T-cell (primary cell): Measurements from ENCODE around the gene EXOC6. TPM values are rescaled to one million over a fixed set of nuclear protein-coding genes. Genes with fewer than 3 reads are reported as not detected.

Source experiments
- ATAC-seq, 4 experiments: fragments of 200-7000 bp in 3 of 4; fragments of 150-1000 bp in 1 of 4; cut with Tn5 transposase; replicated peaks in 1 of 4; 1 replicate in 3 of 4; 2 replicates in 1 of 4; pipeline ENCODE4 v1.10.0; 2021; ENCODE audit warnings: moderate library complexity in 3 of 4, mild to moderate bottlenecking in 2 of 4, moderate number of reproducible peaks in 1 of 4
- CTCF ChIA-PET, 2 donors: fragments of 300-600 bp; sonication (Branson Sonifier 250); formaldehyde crosslinking; loops; one replicate each; lab custom pipeline; 2022; ENCODE audit warnings: antibody characterized with exemption in 2 of 2; lab: Charles Lee
- POLR2A ChIA-PET, 2 donors: fragments of 300-600 bp; sonication (Branson Sonifier 250); formaldehyde crosslinking; loops; one replicate each; lab custom pipeline; 2022; ENCODE audit warnings: antibody characterized with exemption in 2 of 2; lab: Charles Lee
- DNase-seq, 35 experiments: peaks; one replicate each; pipeline versions ENCODE4 v3.0.0 to v3.0.0-alpha.2; 2013 to 2023
- H3K27ac ChIP-seq: one replicate; pipeline ENCODE4 v1.5.1; 2013; ENCODE audit warnings: low read length
- H3K27me3 ChIP-seq, 2 experiments: replicated peaks in 1 of 2; 1 replicate in 1 of 2; 2 replicates in 1 of 2; pipeline versions ENCODE4 v1.6.1 to v1.7.0; 2013; ENCODE audit warnings: low read length in 1 of 2, mixed read lengths in 1 of 2; ENCODE audit not compliant: control insufficient read depth in 2 of 2, insufficient read depth in 2 of 2; ENCODE audit errors: extremely low read depth in 1 of 2
- H3K36me3 ChIP-seq, 2 donors: 1 replicate in 1 of 2; 2 replicates in 1 of 2; pipeline versions ENCODE4 v1.6.1 to v1.7.0; 2013; ENCODE audit warnings: low read length in 1 of 2; ENCODE audit not compliant: control insufficient read depth in 2 of 2, insufficient read depth in 1 of 2; ENCODE audit errors: extremely low read depth in 1 of 2
- H3K4me1 ChIP-seq, 2 experiments: 1 replicate in 1 of 2; 2 replicates in 1 of 2; pipeline versions ENCODE4 v1.6.1 to v1.7.0; 2013; ENCODE audit warnings: low read length in 2 of 2, mixed read lengths in 1 of 2; ENCODE audit not compliant: insufficient read depth in 2 of 2, control insufficient read depth in 1 of 2; ENCODE audit errors: extremely low read depth in 1 of 2
- H3K4me3 ChIP-seq, 2 donors: 1 replicate in 1 of 2; 2 replicates in 1 of 2; pipeline versions ENCODE4 v1.5.1 to v1.7.0; 2013; ENCODE audit warnings: mild to moderate bottlenecking in 2 of 2, low read length in 1 of 2, moderate library complexity in 1 of 2; ENCODE audit not compliant: control insufficient read depth in 1 of 2; ENCODE audit errors: extremely low read depth in 1 of 2
- H3K9me3 ChIP-seq: 2 replicates; pipeline ENCODE4 v1.7.0; 2013
- H3K27ac Mint-ChIP-seq, 2 donors: one replicate each; pipeline ENCODE4 v1.8.0; 2020 to 2021; ENCODE audit warnings: mild to moderate bottlenecking in 2 of 2, mixed read lengths in 2 of 2
- H3K27me3 Mint-ChIP-seq, 2 donors: one replicate each; pipeline ENCODE4 v1.8.0; 2021 to 2022; ENCODE audit warnings: mixed read lengths in 2 of 2
- H3K36me3 Mint-ChIP-seq: one replicate; pipeline ENCODE4 v1.8.0; 2021; ENCODE audit warnings: mixed read lengths
- H3K4me1 Mint-ChIP-seq, 3 donors: one replicate each; pipeline ENCODE4 v1.8.0; 2020 to 2022; ENCODE audit warnings: mixed read lengths in 3 of 3, mild to moderate bottlenecking in 1 of 3
- H3K4me3 Mint-ChIP-seq, 3 donors: one replicate each; pipeline ENCODE4 v1.8.0; 2020 to 2022; ENCODE audit warnings: mild to moderate bottlenecking in 3 of 3, mixed read lengths in 3 of 3, moderate library complexity in 3 of 3
- H3K9me3 Mint-ChIP-seq, 3 donors: one replicate each; pipeline ENCODE4 v1.8.0; 2020 to 2022; ENCODE audit warnings: mixed read lengths in 3 of 3
- WGBS: methylation state at CpG from one replicate; pipeline ENCODE4 v1.1.5; 2013; ENCODE audit warnings: missing lambda C conversion rate; ENCODE audit not compliant: insufficient coverage; 5-methylcytosine and 5-hydroxymethylcytosine counted together
- total RNA-seq, 35 experiments: library from RNA in 6 of 35; stranded (reverse) in 6 of 35; fragments of 120-200 nt in 1 of 35; gene quantifications; one replicate each; pipeline versions ENCODE4 v1.2.1 to v1.2.4 and lab custom pipeline; 2013 to 2026

Gene EXOC6
- total RNA-seq, 5 donors from 2014 or later (not counting 1 experiment from before 2014, with no cell fraction given): 8.7 to 13.3 (median 9.7) TPM

DNA sequence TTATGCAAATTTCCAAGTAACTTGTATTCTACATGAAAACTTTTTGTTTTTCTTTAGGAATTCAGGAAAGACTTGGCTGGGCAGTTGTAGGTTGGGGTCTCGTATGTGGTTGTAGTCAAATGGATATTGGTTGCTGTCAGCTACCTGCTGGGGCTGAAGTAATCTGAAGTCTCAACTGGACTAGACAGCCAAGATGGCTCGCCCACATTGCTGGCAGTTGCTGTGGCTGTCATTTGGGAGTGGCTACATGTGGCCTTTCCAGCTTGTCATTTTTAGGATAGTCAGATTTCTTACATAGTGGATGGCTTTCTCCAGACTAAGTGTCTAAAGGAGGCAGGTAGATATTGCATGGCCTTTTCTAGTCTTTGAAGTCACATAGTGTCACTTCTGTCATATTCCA, 32.6 kb downstream of the EXOC6 start:
- Histone ChIP-seq H3K27me3 (no peaks in the 10 kb centered on the region), H3K9me3 (no peaks in the 10 kb centered on the region), H3K4me3 (no peak overlapping the region), H3K36me3 (no peaks in the 10 kb centered on the region), H3K27ac (no peak overlapping the region), H3K4me1 (peaks cover 0 to 13% of the 10 kb centered on the region in 2 experiments)
- 100% methylated on average over 2 of the region's 2 CpGs for WGBS
- ChIA-PET CTCF (interaction anchor here in 1 of 2 donors (1.0 to 1.3 kb wide), 5 partner anchors 17 to 364 kb away, joined by 3 to 6 read pairs (median 4); partner anchors contain the start of gene EXOC6), POLR2A (interaction anchor here in 1 of 2 donors (0.7 kb wide), 1 partner anchor 611 kb away, joined by 4 read pairs; no protein-coding TSS in a partner anchor)
- Mint-ChIP-seq H3K4me3 (no peak overlapping the region), H3K4me1 (peaks cover 22 to 30% (median 25%) of the 10 kb centered on the region in 3 donors), H3K36me3 (no peaks in the 10 kb centered on the region), H3K9me3 (no peaks in the 10 kb centered on the region), H3K27ac (no peak overlapping the region), H3K27me3 (no peaks in the 10 kb centered on the region)
- ATAC-seq: no peak
- DNase-seq: no peak

DNA sequence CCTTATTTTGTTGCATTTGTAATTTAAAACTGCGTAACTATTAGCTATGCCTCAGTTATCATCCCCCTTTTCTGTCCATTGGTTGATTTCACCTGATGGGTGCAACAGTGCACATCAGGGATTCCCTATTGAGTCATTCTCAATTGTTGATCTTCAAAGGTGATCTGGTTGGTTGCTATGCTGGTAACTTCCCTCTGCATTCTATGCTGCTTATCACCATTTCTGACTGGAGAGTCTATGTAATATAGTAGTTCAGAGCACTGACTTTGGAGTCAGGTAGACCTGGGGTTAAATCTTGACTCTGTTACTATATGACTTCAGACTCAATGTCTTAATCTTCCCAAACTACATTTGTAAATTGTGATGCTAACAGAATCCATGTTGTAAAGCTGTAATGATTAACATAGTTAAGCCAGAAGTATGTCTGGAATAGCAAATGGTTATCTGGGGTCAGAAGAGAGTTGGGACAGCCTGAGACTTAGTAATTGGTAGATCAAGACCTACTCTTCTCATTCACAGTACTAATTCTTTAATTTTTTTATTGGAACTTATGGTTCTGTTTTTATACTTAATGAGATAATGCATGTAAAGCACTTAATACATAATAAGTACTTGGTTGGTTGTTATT, 38.1 kb downstream of the EXOC6 start:
- Histone ChIP-seq H3K27ac (no peak overlapping the region), H3K9me3 (no peaks in the 10 kb centered on the region), H3K4me1 (no peaks in the 10 kb centered on the region), H3K4me3 (no peak overlapping the region), H3K27me3 (no peaks in the 10 kb centered on the region), H3K36me3 (no peaks in the 10 kb centered on the region)
- ChIA-PET CTCF (interaction anchor here (0.6 to 2.5 kb wide), 19 partner anchors 8 to 1980 kb away, joined by 3 to 13 read pairs (median 5); partner anchors contain the start of gene EXOC6 (in 1 of the 2)), POLR2A (interaction anchor here in 1 of 2 donors (0.7 kb wide), 1 partner anchor 525 kb away, joined by 5 read pairs; no protein-coding TSS in a partner anchor)
- H3K9me3 Mint-ChIP-seq: no peaks in the 10 kb centered on the region
- no peak for ATAC-seq
- H3K36me3 Mint-ChIP-seq: no peaks in the 10 kb centered on the region
- no peaks in the 10 kb centered on the region for H3K27me3 Mint-ChIP-seq
- WGBS: no CpG with 5 or more reads among the region's 1 CpG
- no peak for DNase-seq
- no peak overlapping the region for H3K27ac Mint-ChIP-seq
- H3K4me3 Mint-ChIP-seq: no peak overlapping the region
- peaks cover 5 to 6% (median 5%) of the 10 kb centered on the region in 3 donors for H3K4me1 Mint-ChIP-seq

DNA sequence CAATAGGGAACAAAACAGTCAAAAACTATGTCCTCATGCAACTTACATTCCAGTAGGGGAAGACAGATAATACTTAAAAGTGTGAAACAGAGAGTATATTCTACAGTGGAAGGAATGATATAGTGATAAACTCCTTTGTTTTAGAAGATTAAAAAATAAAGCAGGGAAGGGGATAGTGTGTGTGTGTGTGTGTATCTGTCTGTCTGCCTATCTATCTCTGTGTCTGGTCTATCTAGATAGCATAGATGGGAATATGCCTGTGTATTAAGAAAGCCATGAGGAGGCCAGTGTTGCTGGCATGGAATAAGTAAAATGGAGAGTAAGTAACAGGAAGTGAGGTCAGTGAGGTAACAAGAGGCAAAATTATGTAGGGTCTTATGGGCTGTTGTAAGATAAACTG, 42.2 kb downstream of the EXOC6 start:
- Mint-ChIP-seq H3K4me1 (peaks cover 21 to 22% (median 22%) of the 10 kb centered on the region in 3 donors), H3K4me3 (no peak overlapping the region), H3K36me3 (peaks cover 7% of the 10 kb centered on the region), H3K27me3 (no peaks in the 10 kb centered on the region), H3K9me3 (no peaks in the 10 kb centered on the region), H3K27ac (no peak overlapping the region)
- POLR2A ChIA-PET: no interaction called here
- CTCF ChIA-PET: no interaction called here
- Histone ChIP-seq H3K9me3 (no peaks in the 10 kb centered on the region), H3K27ac (no peak overlapping the region), H3K36me3 (no peaks in the 10 kb centered on the region), H3K4me1 (no peaks in the 10 kb centered on the region), H3K27me3 (no peaks in the 10 kb centered on the region), H3K4me3 (no peak overlapping the region)
- ATAC-seq (no peak), DNase-seq (no peak)

DNA sequence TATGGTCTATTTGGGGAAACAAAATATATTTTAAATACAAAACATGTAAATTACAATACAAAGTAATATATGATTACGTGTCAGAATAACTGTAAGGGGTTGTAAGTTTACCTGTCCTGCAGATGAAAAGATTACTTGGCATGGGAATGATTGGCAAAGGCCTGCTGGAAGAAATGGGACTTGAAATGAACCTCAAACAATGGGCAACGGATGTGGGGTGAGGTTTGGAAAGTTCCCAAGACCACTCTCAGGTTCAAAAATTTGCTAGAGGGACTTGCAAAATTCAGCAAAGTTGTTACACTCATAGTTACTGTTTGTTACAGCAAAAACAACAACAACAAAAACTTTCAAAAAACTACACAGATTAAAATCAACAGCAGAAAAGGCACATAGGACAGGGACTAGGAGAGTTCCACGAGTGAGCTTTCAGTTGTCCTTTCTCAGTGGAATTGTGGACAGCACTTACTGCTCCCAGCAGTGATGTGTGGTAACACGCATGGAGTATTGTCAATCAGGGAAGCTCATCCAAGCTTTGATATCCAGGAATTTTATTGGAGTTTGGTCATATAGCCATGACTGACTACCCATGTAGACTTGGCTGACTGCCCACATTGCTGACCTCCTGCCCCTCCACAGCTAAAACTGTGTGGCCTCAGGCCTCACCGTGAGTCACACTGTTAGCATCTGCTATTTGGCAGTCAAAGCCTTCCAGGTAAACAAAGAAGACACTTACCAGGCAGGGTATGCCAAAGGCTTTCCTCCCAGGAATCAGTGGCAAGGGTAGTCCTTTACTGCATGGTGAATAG, 43.8 kb downstream of the EXOC6 start:
- Histone ChIP-seq H3K9me3 (no peaks in the 10 kb centered on the region), H3K36me3 (no peaks in the 10 kb centered on the region), H3K27ac (no peak overlapping the region), H3K4me1 (no peaks in the 10 kb centered on the region), H3K4me3 (no peak overlapping the region), H3K27me3 (no peaks in the 10 kb centered on the region)
- peaks cover 16 to 18% (median 17%) of the 10 kb centered on the region in 3 donors for H3K4me1 Mint-ChIP-seq
- H3K27me3 Mint-ChIP-seq: no peaks in the 10 kb centered on the region
- DNase-seq (no peak), ATAC-seq (no peak)
- WGBS: 100% methylated on average over 3 of the region's 5 CpGs
- H3K27ac Mint-ChIP-seq: no peak overlapping the region
- ChIA-PET POLR2A (no interaction called here), CTCF (interaction anchor here in 1 of 2 donors (0.5 kb wide), 1 partner anchor 76 kb away, joined by 10 read pairs; no protein-coding TSS in a partner anchor)
- H3K9me3 Mint-ChIP-seq: no peaks in the 10 kb centered on the region
- no peak overlapping the region for H3K4me3 Mint-ChIP-seq
- H3K36me3 Mint-ChIP-seq: peaks cover 10% of the 10 kb centered on the region

DNA sequence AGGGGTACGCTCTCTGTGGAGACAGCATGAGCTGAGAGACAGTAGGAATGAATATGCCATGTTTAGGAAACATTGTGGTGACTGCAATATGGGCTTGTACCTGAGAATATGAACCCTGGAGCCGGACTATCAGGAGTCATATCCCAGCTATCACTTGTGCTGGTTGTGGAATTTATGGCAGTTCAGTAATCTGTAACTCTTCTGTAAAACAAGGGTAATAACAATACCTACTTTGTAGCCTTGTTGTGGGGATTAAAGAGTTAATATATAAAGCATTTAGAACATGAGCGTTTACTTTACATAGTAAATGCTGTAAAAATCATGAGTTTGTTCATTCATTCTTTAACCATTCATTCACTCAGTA, 44.4 kb downstream of the EXOC6 start:
- no peaks in the 10 kb centered on the region for H3K9me3 ChIP-seq
- Mint-ChIP-seq H3K4me3 (no peak overlapping the region), H3K27me3 (no peaks in the 10 kb centered on the region), H3K36me3 (peaks cover 16% of the 10 kb centered on the region), H3K27ac (no peak overlapping the region), H3K9me3 (no peaks in the 10 kb centered on the region), H3K4me1 (peaks cover 16 to 17% (median 16%) of the 10 kb centered on the region in 3 donors)
- no peaks in the 10 kb centered on the region for H3K27me3 ChIP-seq
- peaks cover 0 to 3% of the 10 kb centered on the region in 2 donors for H3K36me3 ChIP-seq
- H3K4me3 ChIP-seq: no peak overlapping the region
- DNase-seq (no peak), ATAC-seq (no peak)
- ChIA-PET CTCF (interaction anchor here in 1 of 2 donors (0.5 kb wide), 1 partner anchor 76 kb away, joined by 10 read pairs; no protein-coding TSS in a partner anchor), POLR2A (interaction anchor here (0.5 to 0.7 kb wide), 2 partner anchors 17 to 51 kb away, joined by 3 to 4 read pairs; no protein-coding TSS in a partner anchor)
- H3K4me1 ChIP-seq: no peaks in the 10 kb centered on the region
- 100% methylated on average over 1 of the region's 3 CpGs for WGBS
- no peak overlapping the region for H3K27ac ChIP-seq

DNA sequence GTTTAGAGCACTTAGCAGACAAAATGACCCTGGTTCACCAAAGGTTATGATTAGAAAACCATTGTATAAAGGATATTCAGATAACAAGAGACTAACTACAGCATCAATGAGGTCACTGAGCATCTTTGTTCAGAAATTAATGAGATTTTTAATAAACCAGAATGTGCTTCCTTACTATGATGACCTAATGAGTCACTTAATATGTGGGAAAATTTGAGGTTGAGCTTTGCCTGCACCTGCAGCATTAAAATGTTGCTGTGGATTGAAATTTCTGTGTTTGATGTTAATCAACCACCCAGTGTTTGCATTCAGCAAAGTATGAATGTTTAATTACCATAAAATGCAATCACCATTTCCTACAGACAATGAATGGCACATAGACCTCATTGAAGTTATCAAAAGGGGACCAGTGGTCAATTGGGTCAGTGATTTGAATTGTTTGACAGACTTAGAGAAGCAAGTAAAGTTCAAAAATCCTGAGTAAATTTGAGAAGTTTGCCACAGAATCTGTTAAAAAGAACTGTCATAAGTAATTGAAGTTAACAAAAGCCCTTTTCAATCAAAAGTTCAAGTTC, 45.8 kb downstream of the EXOC6 start:
- CTCF ChIA-PET: interaction anchor here in 1 of 2 donors (0.6 kb wide), 1 partner anchor 251 kb away, joined by 3 read pairs; no protein-coding TSS in a partner anchor
- no peaks in the 10 kb centered on the region for H3K27me3 ChIP-seq
- H3K9me3 ChIP-seq: no peaks in the 10 kb centered on the region
- no peaks in the 10 kb centered on the region for H3K4me1 ChIP-seq
- H3K27ac Mint-ChIP-seq: no peak overlapping the region
- H3K4me3 Mint-ChIP-seq: no peak overlapping the region
- POLR2A ChIA-PET: interaction anchor here in 1 of 2 donors (0.6 kb wide), 1 partner anchor 1644 kb away, joined by 6 read pairs; no protein-coding TSS in a partner anchor
- no peaks in the 10 kb centered on the region for H3K27me3 Mint-ChIP-seq
- peaks cover 16 to 17% (median 16%) of the 10 kb centered on the region in 3 donors for H3K4me1 Mint-ChIP-seq
- no peak for DNase-seq
- peaks cover 21% of the 10 kb centered on the region for H3K36me3 Mint-ChIP-seq
- H3K4me3 ChIP-seq: no peak overlapping the region
- no peak overlapping the region for H3K27ac ChIP-seq
- no peak for ATAC-seq
- H3K36me3 ChIP-seq: peaks cover 0 to 6% of the 10 kb centered on the region in 2 donors
- no peaks in the 10 kb centered on the region for H3K9me3 Mint-ChIP-seq
